Nephron (organoid): ENCODE data around the gene SPATA6L.
A peak's percentile ranks its signal among the peaks of the same experiment; 100 is the strongest.

ENCODE experiments used
- H3K27ac Mint-ChIP-seq, 3 experiments: 2 replicates each; pipeline ENCODE4 v1.8.0; 2020; ENCODE audit warnings: mixed read lengths in 3 of 3, mild to moderate bottlenecking in 2 of 3, moderate library complexity in 1 of 3
- H3K27me3 Mint-ChIP-seq: 2 replicates; pipeline ENCODE4 v1.8.0; 2021; ENCODE audit warnings: low read depth, mild to moderate bottlenecking, moderate library complexity, mixed read lengths
- H3K36me3 Mint-ChIP-seq: 2 replicates; pipeline ENCODE4 v1.8.0; 2020; ENCODE audit warnings: low read depth, mixed read lengths
- H3K4me1 Mint-ChIP-seq: 2 replicates; pipeline ENCODE4 v1.8.0; 2020; ENCODE audit warnings: mixed read lengths
- H3K4me3 Mint-ChIP-seq, 3 experiments: 2 replicates each; pipeline ENCODE4 v1.8.0; 2020; ENCODE audit warnings: mild to moderate bottlenecking in 3 of 3, mixed read lengths in 3 of 3, moderate library complexity in 2 of 3
- H3K9me3 Mint-ChIP-seq: 2 replicates; pipeline ENCODE4 v1.8.0; 2020; ENCODE audit warnings: mixed read lengths
- CTCF ChIP-seq, 3 experiments: fragments of 200-600 bp; sonication (generic); IDR thresholded peaks; one replicate each; pipeline ENCODE4 v1.5.0; 2021; ENCODE audit warnings: antibody characterized with exemption in 3 of 3; ENCODE audit not compliant: unreplicated experiment in 3 of 3

Gene SPATA6L

GRCh38 chr9:4594994-4595393 lies 71.3 kb downstream of the SPATA6L start:
- no peaks in the 10 kb centered on the region for H3K36me3 Mint-ChIP-seq

GRCh38 chr9:4594545-4594944 lies 71.7 kb downstream of the SPATA6L start:
- Mint-ChIP-seq H3K27me3 (peaks cover 4% of the 10 kb centered on the region), H3K36me3 (no peaks in the 10 kb centered on the region), H3K27ac (no peak overlapping the region), H3K9me3 (no peaks in the 10 kb centered on the region), H3K4me1 (peaks cover 9% of the 10 kb centered on the region), H3K4me3 (no peak overlapping the region)
- TF ChIP-seq CTCF (IDR thresholded peaks at IDR 0.05; ENCODE audit: unreplicated experiment in 3 of 3) = no peak

More at GRCh38 chr9:4594994-4595393, 71.3 kb downstream of the SPATA6L start:
- Mint-ChIP-seq H3K9me3 (no peaks in the 10 kb centered on the region), H3K27ac (no peak overlapping the region), H3K4me3 (no peak overlapping the region), H3K27me3 (peaks cover 4% of the 10 kb centered on the region), H3K4me1 (peaks cover 9% of the 10 kb centered on the region)
- TF ChIP-seq CTCF (IDR thresholded peaks at IDR 0.05; ENCODE audit: unreplicated experiment in 3 of 3) = no peak

- H3K27me3 Mint-ChIP-seq = peaks cover 4% of the 10 kb centered on the region
- no peaks in the 10 kb centered on the region for H3K36me3 Mint-ChIP-seq
- H3K4me3 Mint-ChIP-seq = no peak overlapping the region
- H3K9me3 Mint-ChIP-seq = no peaks in the 10 kb centered on the region
- H3K4me1 Mint-ChIP-seq = peaks cover 9% of the 10 kb centered on the region
- H3K27ac Mint-ChIP-seq = no peak overlapping the region
- no peak for TF ChIP-seq CTCF (IDR thresholded peaks at IDR 0.05; ENCODE audit: unreplicated experiment in 3 of 3)
Measured at GRCh38 chr9:4592886-4593285, 73.4 kb downstream of the SPATA6L start.

- H3K36me3 Mint-ChIP-seq = no peaks in the 10 kb centered on the region
- H3K4me3 Mint-ChIP-seq = no peak overlapping the region
- TF ChIP-seq CTCF (IDR thresholded peaks at IDR 0.05; ENCODE audit: unreplicated experiment in 3 of 3) = no peak
- H3K27ac Mint-ChIP-seq = no peak overlapping the region
- peaks cover 9% of the 10 kb centered on the region for H3K4me1 Mint-ChIP-seq
- H3K9me3 Mint-ChIP-seq = no peaks in the 10 kb centered on the region
- peaks cover 4% of the 10 kb centered on the region for H3K27me3 Mint-ChIP-seq
Measured at GRCh38 chr9:4592295-4592694, 74.0 kb downstream of the SPATA6L start.

- Mint-ChIP-seq H3K27me3 (peaks cover 4% of the 10 kb centered on the region), H3K27ac (peak overlapping the region in 2 of 3 experiments; percentile 38 to 78), H3K4me3 (no peak overlapping the region), H3K4me1 (peaks cover 14% of the 10 kb centered on the region), H3K9me3 (no peaks in the 10 kb centered on the region), H3K36me3 (no peaks in the 10 kb centered on the region)
- TF ChIP-seq CTCF (IDR thresholded peaks at IDR 0.05; ENCODE audit: unreplicated experiment in 3 of 3) = no peak
Measured at GRCh38 chr9:4591123-4591500, 75.2 kb downstream of the SPATA6L start.

GRCh38 chr9:4590430-4591122 lies 75.7 kb downstream of the SPATA6L start:
- no peak for TF ChIP-seq CTCF (IDR thresholded peaks at IDR 0.05; ENCODE audit: unreplicated experiment in 3 of 3)
- H3K4me1 Mint-ChIP-seq = peaks cover 14% of the 10 kb centered on the region
- H3K4me3 Mint-ChIP-seq = no peak overlapping the region
- H3K9me3 Mint-ChIP-seq = no peaks in the 10 kb centered on the region
- no peaks in the 10 kb centered on the region for H3K36me3 Mint-ChIP-seq
- H3K27me3 Mint-ChIP-seq = peaks cover 4% of the 10 kb centered on the region
- peak overlapping the region in 2 of 3 experiments; percentile 38 to 78 for H3K27ac Mint-ChIP-seq
